ENCODE results near the gene PRR33.

The PRR33 gene

DNA sequence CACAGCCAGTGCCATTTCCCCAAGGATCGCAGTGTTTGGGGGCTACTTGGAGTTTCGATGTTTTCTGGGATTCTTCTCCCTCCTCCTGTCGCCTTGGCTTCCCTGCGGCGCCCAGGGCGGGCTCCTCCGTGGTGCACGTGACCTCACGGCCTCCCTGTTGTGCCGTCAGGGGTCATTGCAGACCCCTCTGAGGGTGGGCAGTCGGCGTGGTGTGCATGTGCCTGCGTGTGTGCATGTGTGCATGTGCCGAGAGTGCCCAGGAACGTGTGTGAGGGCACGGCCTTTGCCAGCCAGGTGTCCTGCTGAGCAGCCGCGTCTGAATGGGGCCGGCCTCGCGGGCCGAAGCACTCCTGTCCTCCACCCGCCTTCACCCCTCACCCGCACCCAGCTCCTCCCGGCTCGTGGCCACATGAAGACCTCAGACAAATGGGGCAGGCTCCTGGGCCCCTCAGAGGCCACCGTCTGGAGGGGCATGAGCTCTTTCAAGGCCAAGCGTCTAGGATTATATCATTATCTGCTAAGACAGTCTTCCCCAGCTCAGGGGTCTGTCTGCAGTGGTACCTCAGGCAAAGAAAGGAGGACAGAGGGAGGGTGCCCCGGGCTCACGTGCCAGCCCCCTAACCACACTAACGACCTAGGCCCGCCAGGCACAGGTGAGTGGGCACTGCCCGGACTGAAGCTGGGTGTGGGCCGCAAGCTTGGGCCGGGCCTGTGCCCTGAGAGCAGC, 46.1 kb upstream of the PRR33 start:
- Histone ChIP-seq H3F3A (ENCODE audit: low read depth) (no peaks in the 10 kb centered on the region), H3K4me2 (ENCODE audit: low read depth, low read length, poor library complexity, severe bottlenecking) (no peak overlapping the region), H3K4me3 (ENCODE audit: low read length, poor library complexity, severe bottlenecking) (no peak overlapping the region), H2AFZ (ENCODE audit: low read length) (no peak overlapping the region), H3K4me1 (ENCODE audit: insufficient read depth, low read length, poor library complexity, severe bottlenecking) (peaks cover 6% of the 10 kb centered on the region), H3K9me2 (replicated peaks; ENCODE audit: low read depth, low read length) (no peaks in the 10 kb centered on the region), H3K9me3 (ENCODE audit: insufficient read depth, low read depth, low read length) (no peaks in the 10 kb centered on the region), H3K27me3 (ENCODE audit: insufficient read depth, low read length, poor library complexity, severe bottlenecking) (no peaks in the 10 kb centered on the region), H3K36me3 (ENCODE audit: insufficient read depth, low read length) (no peaks in the 10 kb centered on the region), H4K20me1 (ENCODE audit: insufficient read depth, low read length, poor library complexity, severe bottlenecking) (no peaks in the 10 kb centered on the region), H3K9ac (ENCODE audit: low read depth, low read length, poor library complexity, severe bottlenecking) (no peak overlapping the region), H3K79me2 (ENCODE audit: insufficient read depth, low read length) (no peaks in the 10 kb centered on the region)
- TF ChIP-seq, protein P1, sequence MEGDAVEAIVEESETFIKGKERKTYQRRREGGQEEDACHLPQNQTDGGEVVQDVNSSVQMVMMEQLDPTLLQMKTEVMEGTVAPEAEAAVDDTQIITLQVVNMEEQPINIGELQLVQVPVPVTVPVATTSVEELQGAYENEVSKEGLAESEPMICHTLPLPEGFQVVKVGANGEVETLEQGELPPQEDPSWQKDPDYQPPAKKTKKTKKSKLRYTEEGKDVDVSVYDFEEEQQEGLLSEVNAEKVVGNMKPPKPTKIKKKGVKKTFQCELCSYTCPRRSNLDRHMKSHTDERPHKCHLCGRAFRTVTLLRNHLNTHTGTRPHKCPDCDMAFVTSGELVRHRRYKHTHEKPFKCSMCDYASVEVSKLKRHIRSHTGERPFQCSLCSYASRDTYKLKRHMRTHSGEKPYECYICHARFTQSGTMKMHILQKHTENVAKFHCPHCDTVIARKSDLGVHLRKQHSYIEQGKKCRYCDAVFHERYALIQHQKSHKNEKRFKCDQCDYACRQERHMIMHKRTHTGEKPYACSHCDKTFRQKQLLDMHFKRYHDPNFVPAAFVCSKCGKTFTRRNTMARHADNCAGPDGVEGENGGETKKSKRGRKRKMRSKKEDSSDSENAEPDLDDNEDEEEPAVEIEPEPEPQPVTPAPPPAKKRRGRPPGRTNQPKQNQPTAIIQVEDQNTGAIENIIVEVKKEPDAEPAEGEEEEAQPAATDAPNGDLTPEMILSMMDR (conservative IDR thresholded peaks at IDR 0.05; ENCODE audit: low read length): no peak
- TF ChIP-seq EZH2phosphoT487 (IDR thresholded peaks at IDR 0.05; ENCODE audit: borderline replicate concordance): no peak

DNA sequence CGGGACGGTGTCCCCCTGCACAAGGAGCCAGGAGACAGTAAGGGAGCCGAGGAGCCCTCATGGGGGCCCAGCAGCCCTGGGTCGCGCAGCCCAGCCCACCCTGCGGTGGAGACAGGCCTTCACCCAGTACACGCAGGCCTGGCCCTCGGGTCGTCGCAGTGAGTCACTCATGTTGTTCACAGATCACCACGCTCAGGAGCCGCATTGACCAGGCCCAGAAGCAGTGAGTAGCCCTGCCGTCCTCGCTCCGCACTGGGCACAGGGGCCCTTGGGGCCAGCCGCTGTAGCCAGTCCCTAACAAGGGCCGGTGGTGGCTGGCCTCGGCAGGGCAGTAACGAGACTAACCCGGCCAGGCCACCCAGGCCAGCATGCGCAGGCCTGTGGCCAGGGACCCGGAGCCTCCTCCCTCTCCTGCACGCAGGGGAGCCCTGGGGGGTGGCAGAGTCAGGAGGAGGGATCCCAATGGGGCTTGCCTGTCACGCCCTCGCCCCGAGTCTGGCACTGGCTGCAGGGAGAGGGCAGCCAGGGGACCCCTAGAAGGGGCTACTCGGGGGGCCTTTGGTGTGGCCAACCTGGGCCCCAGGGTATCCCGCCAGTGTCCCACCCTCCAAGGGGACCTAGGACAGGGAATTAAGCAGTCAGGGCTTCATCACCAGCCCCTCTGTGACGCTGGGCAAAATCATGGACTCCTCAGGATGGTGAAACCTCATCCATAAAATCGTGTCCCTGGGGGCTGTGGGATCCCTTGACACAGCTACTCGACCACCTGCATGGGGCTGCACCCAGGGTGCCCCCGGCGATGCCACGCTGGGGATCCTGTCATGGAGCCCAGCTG, 45.3 kb upstream of the PRR33 start:
- H3K9me3 ChIP-seq (ENCODE audit: insufficient read depth, low read depth, low read length): no peaks in the 10 kb centered on the region
- H4K20me1 ChIP-seq (ENCODE audit: insufficient read depth, low read length, poor library complexity, severe bottlenecking): no peaks in the 10 kb centered on the region
- H3F3A ChIP-seq (ENCODE audit: low read depth): no peaks in the 10 kb centered on the region
- no peak overlapping the region for H3K4me3 ChIP-seq (ENCODE audit: low read length, poor library complexity, severe bottlenecking)
- H3K27me3 ChIP-seq (ENCODE audit: insufficient read depth, low read length, poor library complexity, severe bottlenecking): no peaks in the 10 kb centered on the region
- H3K4me1 ChIP-seq (ENCODE audit: insufficient read depth, low read length, poor library complexity, severe bottlenecking): no peaks in the 10 kb centered on the region
- H3K36me3 ChIP-seq (ENCODE audit: insufficient read depth, low read length): no peaks in the 10 kb centered on the region
- no peaks in the 10 kb centered on the region for H3K9me2 ChIP-seq (replicated peaks; ENCODE audit: low read depth, low read length)
- TF ChIP-seq, protein P1 (conservative IDR thresholded peaks at IDR 0.05; ENCODE audit: low read length): no peak
- TF ChIP-seq EZH2phosphoT487 (IDR thresholded peaks at IDR 0.05; ENCODE audit: borderline replicate concordance): no peak
- H2AFZ ChIP-seq (ENCODE audit: low read length): no peak overlapping the region
- H3K4me2 ChIP-seq (ENCODE audit: low read depth, low read length, poor library complexity, severe bottlenecking): no peak overlapping the region
- no peaks in the 10 kb centered on the region for H3K79me2 ChIP-seq (ENCODE audit: insufficient read depth, low read length)
- H3K9ac ChIP-seq (ENCODE audit: low read depth, low read length, poor library complexity, severe bottlenecking): no peak overlapping the region

DNA sequence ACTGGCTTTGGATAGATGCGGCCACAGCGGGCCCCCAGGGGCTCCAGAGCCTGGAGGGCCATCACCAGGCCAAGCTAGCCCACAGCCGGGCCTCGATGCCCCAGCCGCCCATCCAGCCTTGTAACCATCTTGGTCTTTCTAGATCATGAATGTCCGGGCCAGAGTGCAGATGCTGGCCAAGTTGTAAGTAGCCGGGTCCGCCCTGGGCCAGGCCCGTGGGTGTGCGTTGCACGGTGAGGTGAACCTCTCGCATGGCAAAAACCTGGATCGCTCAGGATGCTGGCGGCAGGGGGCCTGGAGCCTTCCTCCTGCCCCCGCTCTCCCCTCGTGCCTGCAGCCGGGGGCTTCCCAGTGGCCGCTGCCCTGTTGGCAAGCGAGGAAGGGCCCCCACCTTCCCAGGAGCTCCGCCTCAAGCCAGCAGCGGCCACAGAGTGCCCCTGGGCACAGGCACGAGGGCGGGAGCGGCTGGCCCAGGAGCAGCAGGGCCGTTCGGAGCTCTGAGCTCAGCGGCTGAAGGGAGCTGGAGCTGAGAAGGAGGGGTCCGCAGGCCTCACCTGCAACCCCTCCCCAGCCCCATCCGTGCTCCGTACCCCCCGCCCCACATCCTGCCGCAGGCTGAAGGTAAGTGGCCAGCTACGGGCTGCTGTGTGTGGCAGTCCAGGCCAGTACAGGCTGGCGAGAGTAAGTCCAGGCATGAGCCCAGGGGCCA, 44.5 kb upstream of the PRR33 start:
- Histone ChIP-seq H3K79me2 (ENCODE audit: insufficient read depth, low read length) (no peaks in the 10 kb centered on the region), H3K27me3 (ENCODE audit: insufficient read depth, low read length, poor library complexity, severe bottlenecking) (no peaks in the 10 kb centered on the region), H3F3A (ENCODE audit: low read depth) (no peaks in the 10 kb centered on the region), H3K4me1 (ENCODE audit: insufficient read depth, low read length, poor library complexity, severe bottlenecking) (no peaks in the 10 kb centered on the region), H3K4me3 (ENCODE audit: low read length, poor library complexity, severe bottlenecking) (no peak overlapping the region), H3K9me2 (replicated peaks; ENCODE audit: low read depth, low read length) (no peaks in the 10 kb centered on the region), H3K9ac (ENCODE audit: low read depth, low read length, poor library complexity, severe bottlenecking) (no peak overlapping the region), H2AFZ (ENCODE audit: low read length) (no peak overlapping the region), H3K36me3 (ENCODE audit: insufficient read depth, low read length) (no peaks in the 10 kb centered on the region), H3K9me3 (ENCODE audit: insufficient read depth, low read depth, low read length) (no peaks in the 10 kb centered on the region), H4K20me1 (ENCODE audit: insufficient read depth, low read length, poor library complexity, severe bottlenecking) (no peaks in the 10 kb centered on the region), H3K4me2 (ENCODE audit: low read depth, low read length, poor library complexity, severe bottlenecking) (no peak overlapping the region)
- no peak for TF ChIP-seq EZH2phosphoT487 (IDR thresholded peaks at IDR 0.05; ENCODE audit: borderline replicate concordance)
- TF ChIP-seq, protein P1 (conservative IDR thresholded peaks at IDR 0.05; ENCODE audit: low read length): no peak
